Measurements from ENCODE around the gene MUC2. TPM values are rescaled to one million over a fixed set of nuclear protein-coding genes. Genes with fewer than 3 reads are reported as not detected.

MUC2 gene
- total RNA-seq, 2 experiments from 2014 or later, result not detected

DNA sequence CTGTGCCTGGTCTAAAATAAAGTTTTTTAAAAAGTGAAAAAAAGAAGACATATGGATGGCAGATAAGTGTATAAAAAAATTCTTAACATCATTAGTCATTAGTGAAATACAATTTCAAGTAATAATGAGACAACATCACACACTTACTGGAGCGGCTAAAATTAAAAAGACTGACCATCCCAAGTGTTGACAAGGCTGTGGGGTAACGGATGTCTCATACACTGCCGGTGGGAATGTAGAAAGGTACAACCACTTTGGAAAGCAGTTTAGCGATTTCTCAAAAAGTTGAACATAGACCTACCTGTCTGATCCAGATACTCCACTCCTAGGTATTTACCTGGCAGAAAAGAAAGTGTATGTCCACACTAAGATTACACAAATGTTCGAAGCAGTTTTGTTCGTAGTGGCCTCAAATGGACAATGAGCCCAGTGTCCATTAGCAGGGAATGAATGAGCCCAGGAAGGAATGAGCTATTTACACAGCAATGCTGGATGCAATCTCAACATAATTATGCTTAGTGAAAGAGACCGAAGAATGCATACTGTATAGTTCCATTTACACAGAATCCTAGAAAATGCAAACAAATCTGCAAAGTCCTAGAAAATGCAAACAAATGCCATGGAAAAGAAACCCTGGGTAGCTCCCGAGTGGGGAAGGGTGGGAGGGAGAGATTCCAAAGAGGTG, 6.7 kb upstream of the MUC2 start:
- H3K27ac Mint-ChIP-seq, result no peak overlapping the region
- POLR2A ChIA-PET, result no interaction called here
- intact Hi-C loops (cut with micrococcal nuclease), result no loop called here

DNA sequence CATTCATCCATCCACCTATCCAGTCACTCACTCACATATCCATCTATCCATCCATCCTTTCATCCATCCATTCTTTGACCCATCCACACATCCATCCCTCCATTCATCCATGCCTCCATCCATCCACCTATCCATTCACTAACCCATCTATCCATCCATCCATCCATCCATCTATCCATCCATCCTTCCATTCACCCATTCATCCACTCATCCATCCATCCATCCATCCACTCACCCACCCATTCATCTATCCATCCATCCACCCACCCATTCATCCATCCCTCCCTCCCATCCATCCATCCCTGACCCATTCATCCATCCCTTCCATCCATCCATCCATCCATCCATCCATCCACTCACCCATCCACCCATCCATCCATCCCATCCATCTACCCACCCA, 4.9 kb upstream of the MUC2 start:
- ChIA-PET CTCF (no interaction called here), POLR2A (no interaction called here)
- Mint-ChIP-seq H3K27ac (no peak overlapping the region), H3K36me3 (ENCODE audit: low read depth) (no peaks in the 10 kb centered on the region), H3K9me3 (no peaks in the 10 kb centered on the region), H3K4me3 (no peak overlapping the region), H3K4me1 (ENCODE audit: low read depth) (no peaks in the 10 kb centered on the region), H3K27me3 (peaks cover 6% of the 10 kb centered on the region)
- intact Hi-C loops (cut with micrococcal nuclease), result no loop called here
- ATAC-seq (no peak), DNase-seq (no peak)
- TF ChIP-seq, protein P1, sequence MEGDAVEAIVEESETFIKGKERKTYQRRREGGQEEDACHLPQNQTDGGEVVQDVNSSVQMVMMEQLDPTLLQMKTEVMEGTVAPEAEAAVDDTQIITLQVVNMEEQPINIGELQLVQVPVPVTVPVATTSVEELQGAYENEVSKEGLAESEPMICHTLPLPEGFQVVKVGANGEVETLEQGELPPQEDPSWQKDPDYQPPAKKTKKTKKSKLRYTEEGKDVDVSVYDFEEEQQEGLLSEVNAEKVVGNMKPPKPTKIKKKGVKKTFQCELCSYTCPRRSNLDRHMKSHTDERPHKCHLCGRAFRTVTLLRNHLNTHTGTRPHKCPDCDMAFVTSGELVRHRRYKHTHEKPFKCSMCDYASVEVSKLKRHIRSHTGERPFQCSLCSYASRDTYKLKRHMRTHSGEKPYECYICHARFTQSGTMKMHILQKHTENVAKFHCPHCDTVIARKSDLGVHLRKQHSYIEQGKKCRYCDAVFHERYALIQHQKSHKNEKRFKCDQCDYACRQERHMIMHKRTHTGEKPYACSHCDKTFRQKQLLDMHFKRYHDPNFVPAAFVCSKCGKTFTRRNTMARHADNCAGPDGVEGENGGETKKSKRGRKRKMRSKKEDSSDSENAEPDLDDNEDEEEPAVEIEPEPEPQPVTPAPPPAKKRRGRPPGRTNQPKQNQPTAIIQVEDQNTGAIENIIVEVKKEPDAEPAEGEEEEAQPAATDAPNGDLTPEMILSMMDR (IDR thresholded peaks at IDR 0.05), result no peak

More for the DNA sequence above, 6.7 kb upstream of the MUC2 start:
- CTCF ChIA-PET, result interaction anchor here (1.1 kb wide), 1 partner anchor 219 kb away, joined by 3 read pairs; no protein-coding TSS in a partner anchor
- peaks cover 13% of the 10 kb centered on the region for H3K27me3 Mint-ChIP-seq
- ATAC-seq, result no peak
- H3K36me3 Mint-ChIP-seq (ENCODE audit: low read depth), result no peaks in the 10 kb centered on the region
- no peak overlapping the region for H3K4me3 Mint-ChIP-seq
- peaks cover 11% of the 10 kb centered on the region for H3K4me1 Mint-ChIP-seq (ENCODE audit: low read depth)
- no peaks in the 10 kb centered on the region for H3K9me3 Mint-ChIP-seq
- TF ChIP-seq, protein P1 (IDR thresholded peaks at IDR 0.05), result no peak
- DNase-seq, result no peak

DNA sequence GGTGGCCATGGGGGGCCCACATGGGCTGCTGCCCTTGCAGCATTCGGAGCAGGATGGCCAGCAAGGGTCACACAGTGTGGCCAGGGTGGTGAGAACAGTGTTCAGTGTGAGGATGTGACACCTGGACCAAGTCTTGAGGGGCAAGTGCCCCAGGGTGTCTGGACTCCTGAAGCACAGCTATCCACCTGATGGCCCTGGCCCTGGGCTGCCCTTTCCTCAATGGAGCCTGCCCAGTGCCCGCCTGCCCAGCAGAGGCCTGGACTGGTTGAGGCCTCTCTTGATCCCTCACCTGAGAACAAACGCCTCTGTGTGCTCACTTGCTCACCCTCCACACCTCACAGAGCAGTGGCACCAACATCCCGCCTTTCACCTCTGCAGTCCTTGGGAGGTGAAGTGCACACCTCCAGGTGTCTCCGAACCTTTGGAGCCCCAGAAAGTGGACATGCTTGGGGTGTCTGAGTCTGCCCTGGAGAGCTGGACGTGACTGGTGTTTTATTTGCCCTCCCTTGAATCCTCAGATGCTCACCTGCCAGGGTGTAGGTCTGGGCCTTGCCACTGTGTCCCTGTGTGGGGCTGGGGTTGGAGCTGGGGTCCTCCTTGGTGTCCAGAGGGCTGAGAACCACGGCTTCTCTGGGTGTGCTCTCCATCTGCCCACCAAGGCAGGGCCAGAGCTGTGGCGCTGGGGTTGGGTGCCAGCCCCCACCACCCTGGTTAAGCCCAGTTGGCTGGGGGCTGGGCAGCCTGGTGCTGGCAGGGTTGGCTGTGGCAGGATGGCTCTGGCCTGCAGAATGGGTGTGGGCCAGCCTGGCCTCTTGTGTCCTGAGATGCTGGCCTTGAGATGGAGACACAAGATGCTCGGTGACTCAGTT, 3.8 kb upstream of the MUC2 start:
- DNase-seq (no peak), ATAC-seq (no peak)
- intact Hi-C loops (cut with micrococcal nuclease), result no loop called here
- ChIA-PET CTCF (no interaction called here), POLR2A (no interaction called here)
- no peak overlapping the region for H3K27ac Mint-ChIP-seq
- no peaks in the 10 kb centered on the region for H3K4me1 Mint-ChIP-seq (ENCODE audit: low read depth)
- no peaks in the 10 kb centered on the region for H3K36me3 Mint-ChIP-seq (ENCODE audit: low read depth)
- no peaks in the 10 kb centered on the region for H3K9me3 Mint-ChIP-seq
- H3K4me3 Mint-ChIP-seq, result no peak overlapping the region
- H3K27me3 Mint-ChIP-seq, result peaks cover 2% of the 10 kb centered on the region
- TF ChIP-seq, protein P1 (IDR thresholded peaks at IDR 0.05), result no peak

DNA sequence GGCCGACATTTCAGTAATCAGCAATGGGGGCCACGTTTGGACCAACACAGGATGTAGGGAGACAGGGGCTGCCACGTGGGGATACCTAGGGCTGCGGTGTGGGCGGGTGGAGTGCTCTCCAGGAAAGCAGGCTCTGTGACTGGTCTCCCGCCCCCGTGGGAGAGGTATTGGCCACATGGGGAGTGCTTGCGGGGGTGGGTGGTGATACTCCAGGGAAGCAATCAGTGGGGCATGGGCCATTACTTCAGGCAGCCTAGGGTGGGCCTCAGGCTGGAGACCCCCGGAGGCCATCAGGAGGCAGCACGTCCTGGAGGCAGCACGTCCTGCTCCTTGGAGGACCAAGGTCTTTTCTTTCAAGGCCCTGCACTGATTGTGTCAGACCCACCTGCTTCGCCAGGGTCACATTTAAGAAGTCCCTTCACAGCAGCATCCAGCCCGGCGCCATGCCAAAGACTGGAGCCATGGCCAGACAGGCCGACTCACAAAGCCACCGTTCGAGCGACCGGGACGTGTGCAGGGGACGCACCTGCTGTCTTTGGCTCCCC, 3.0 kb upstream of the MUC2 start:
- H3K27me3 Mint-ChIP-seq, result peaks cover 1% of the 10 kb centered on the region
- TF ChIP-seq, protein P1 (IDR thresholded peaks at IDR 0.05), result no peak
- ChIA-PET POLR2A (no interaction called here), CTCF (no interaction called here)
- H3K27ac Mint-ChIP-seq, result no peak overlapping the region
- intact Hi-C loops (cut with micrococcal nuclease), result no loop called here
- no peak overlapping the region for H3K4me3 Mint-ChIP-seq
- H3K36me3 Mint-ChIP-seq (ENCODE audit: low read depth), result no peaks in the 10 kb centered on the region
- ATAC-seq (no peak), DNase-seq (no peak)
- no peaks in the 10 kb centered on the region for H3K9me3 Mint-ChIP-seq
- H3K4me1 Mint-ChIP-seq (ENCODE audit: low read depth), result no peaks in the 10 kb centered on the region

All from activated CD8-positive, alpha-beta T cell treated with anti-CD3 and anti-CD28 coated beads for 36 hours (primary cell).